ENCODE data around the gene ATP6V0D1.

GRCh38 chr16:67425580-67425979, 55.4 kb downstream of the ATP6V0D1 start:
- TF ChIP-seq CTCF (IDR thresholded peaks at IDR 0.05): no peak
- no peak for TF ChIP-seq POLR2A (IDR thresholded peaks at IDR 0.05)
